H1 (cell line): Measurements from ENCODE around the gene MCEE. TPM values are rescaled to one million over a fixed set of nuclear protein-coding genes. Genes with fewer than 3 reads are reported as not detected.
A peak's percentile ranks its signal among the peaks of the same experiment; 100 is the strongest.

Experiments
- CTCF ChIA-PET: fragments of 300-600 bp; sonication (Branson Sonifier 250); formaldehyde crosslinking; loops from one replicate; lab custom pipeline; 2021; ENCODE audit not compliant: partially characterized antibody; lab: Charles Lee
- POLR2A ChIA-PET: fragments of 300-600 bp; sonication (Branson Sonifier 250); formaldehyde crosslinking; loops from one replicate; lab custom pipeline; 2021; ENCODE audit warnings: inconsistent platforms; ENCODE audit not compliant: partially characterized antibody; lab: Charles Lee
- DNase-seq, 2 experiments: peaks; one replicate each; pipeline versions ENCODE4 v3.0.0 to v3.0.0-alpha.2; 2010 to 2022; ENCODE audit warnings: low spot score in 2 of 2, low read depth in 1 of 2, mixed read lengths in 1 of 2
- FAIRE-seq: peaks from 2 replicates; lab custom pipeline; 2011; peaks lifted over from hg19 to GRCh38; lab: Jason Lieb, UNC
- H2AFZ ChIP-seq: 2 replicates; pipeline ENCODE4 v1.8.1; 2012; ENCODE audit warnings: low read length, inconsistent platforms
- H2AK5ac ChIP-seq: 2 replicates; pipeline ENCODE4 v1.6.1; 2013; ENCODE audit warnings: low read depth, low read length
- H2BK120ac ChIP-seq: replicated peaks from 2 replicates; pipeline ENCODE3; 2013; ENCODE audit warnings: low read depth, low read length, inconsistent platforms
- H2BK12ac ChIP-seq: 2 replicates; pipeline ENCODE4 v1.6.1; 2013; ENCODE audit warnings: low read depth, low read length
- H2BK15ac ChIP-seq: 2 replicates; pipeline ENCODE4 v1.6.1; 2013; ENCODE audit warnings: low read length
- H2BK20ac ChIP-seq: 2 replicates; pipeline ENCODE4 v1.6.1; 2013; ENCODE audit warnings: low read length
- H2BK5ac ChIP-seq: 2 replicates; pipeline ENCODE4 v1.6.1; 2013; ENCODE audit warnings: low read depth, low read length
- H3K14ac ChIP-seq: 2 replicates; pipeline ENCODE4 v1.6.1; 2013; ENCODE audit warnings: inconsistent platforms; ENCODE audit not compliant: insufficient read length
- H3K18ac ChIP-seq: 2 replicates; pipeline ENCODE4 v1.6.1; 2013; ENCODE audit warnings: low read length; ENCODE audit errors: extremely low read depth
- H3K23ac ChIP-seq: 2 replicates; pipeline ENCODE4 v1.6.1; 2013; ENCODE audit warnings: inconsistent platforms; ENCODE audit not compliant: insufficient read length
- H3K23me2 ChIP-seq: 2 replicates; pipeline ENCODE4 v1.6.1; 2013; ENCODE audit warnings: low read depth, low read length
- H3K27ac ChIP-seq: 2 replicates; pipeline ENCODE4 v1.6.1; 2011; ENCODE audit warnings: low read depth, low read length, inconsistent platforms
- H3K27me3 ChIP-seq, 4 experiments: replicated peaks in 1 of 4; 1 replicate in 1 of 4; 2 replicates in 3 of 4; pipeline versions ENCODE4 v1.6.1 to v1.8.1; 2011 to 2013; ENCODE audit warnings: low read length in 3 of 4, mild to moderate bottlenecking in 3 of 4, inconsistent platforms in 2 of 4, mixed read lengths in 2 of 4, moderate library complexity in 1 of 4; ENCODE audit not compliant: control insufficient read depth in 3 of 4, insufficient read depth in 3 of 4; ENCODE audit errors: extremely low read depth in 1 of 4
- H3K36me3 ChIP-seq, 4 experiments: 2 replicates each; pipeline versions ENCODE4 v1.6.1 to v1.8.1; 2011 to 2013; ENCODE audit warnings: mild to moderate bottlenecking in 4 of 4, low read length in 3 of 4, moderate library complexity in 2 of 4, control low read depth in 1 of 4, inconsistent platforms in 1 of 4; ENCODE audit not compliant: insufficient read depth in 4 of 4, control insufficient read depth in 2 of 4
- H3K4ac ChIP-seq: replicated peaks from 2 replicates; pipeline ENCODE3; 2013; ENCODE audit warnings: low read length, low read depth, mixed read lengths, inconsistent platforms; ENCODE audit not compliant: insufficient read length
- H3K4me1 ChIP-seq, 4 experiments: replicated peaks in 1 of 4; 1 replicate in 1 of 4; 2 replicates in 3 of 4; pipeline versions ENCODE4 v1.6.1 to v1.8.1; 2011 to 2013; ENCODE audit warnings: low read length in 3 of 4, inconsistent platforms in 2 of 4, mixed read lengths in 1 of 4; ENCODE audit not compliant: insufficient read depth in 4 of 4, control insufficient read depth in 3 of 4
- H3K4me2 ChIP-seq, 2 experiments: 2 replicates each; pipeline versions ENCODE4 v1.6.1 to v1.8.1; 2011 to 2013; ENCODE audit warnings: low read depth in 2 of 2, low read length in 2 of 2, control low read depth in 1 of 2, inconsistent platforms in 1 of 2, mild to moderate bottlenecking in 1 of 2; ENCODE audit not compliant: insufficient read depth in 1 of 2
- H3K4me3 ChIP-seq, 4 experiments: fragments of 200-600, 300-600 bp in 1 of 4; sonication (generic), shearing (Covaris generic), sonication (Bioruptor Twin) in 1 of 4; 2 replicates each; pipeline versions ENCODE4 v1.5.1 to v1.8.1; 2011 to 2016; ENCODE audit warnings: low read length in 4 of 4, low read depth in 3 of 4, control low read depth in 2 of 4, inconsistent platforms in 2 of 4, mild to moderate bottlenecking in 2 of 4, mixed read lengths in 1 of 4, moderate library complexity in 1 of 4; ENCODE audit not compliant: insufficient read depth in 2 of 4; ENCODE audit errors: extremely low read depth in 1 of 4
- H3K56ac ChIP-seq: replicated peaks from 2 replicates; pipeline ENCODE3; 2013; ENCODE audit warnings: low read depth, mild to moderate bottlenecking, mixed read lengths, low read length, inconsistent platforms; ENCODE audit not compliant: insufficient read length
- H3K79me1 ChIP-seq: 2 replicates; pipeline ENCODE4 v1.6.1; 2013; ENCODE audit warnings: low read depth, low read length, control low read depth
- H3K79me2 ChIP-seq, 2 experiments: 2 replicates each; pipeline versions ENCODE4 v1.6.1 to v1.8.1; 2012 to 2013; ENCODE audit warnings: low read length in 2 of 2, mild to moderate bottlenecking in 2 of 2, inconsistent platforms in 1 of 2; ENCODE audit not compliant: insufficient read depth in 2 of 2, control insufficient read depth in 1 of 2
- H3K9ac ChIP-seq, 4 experiments: replicated peaks in 1 of 4; 1 replicate in 1 of 4; 2 replicates in 3 of 4; pipeline versions ENCODE4 v1.6.1 to v1.8.1; 2011 to 2013; ENCODE audit warnings: low read depth in 3 of 4, low read length in 3 of 4, control low read depth in 2 of 4, mild to moderate bottlenecking in 2 of 4, moderate library complexity in 2 of 4, inconsistent platforms in 1 of 4; ENCODE audit errors: extremely low read depth in 1 of 4
- H3K9me3 ChIP-seq, 2 experiments: 2 replicates each; pipeline versions ENCODE4 v1.6.1 to v1.8.1; 2012 to 2013; ENCODE audit warnings: mild to moderate bottlenecking in 2 of 2, moderate library complexity in 2 of 2, control low read depth in 1 of 2, inconsistent platforms in 1 of 2, low read depth in 1 of 2, low read length in 1 of 2, mixed read lengths in 1 of 2; ENCODE audit not compliant: insufficient read depth in 2 of 2
- H4K20me1 ChIP-seq, 2 experiments: replicated peaks in 1 of 2; 2 replicates each; pipeline versions ENCODE3 to v1.8.1; 2011 to 2013; ENCODE audit warnings: inconsistent platforms in 2 of 2, low read length in 2 of 2, mild to moderate bottlenecking in 1 of 2; ENCODE audit not compliant: insufficient read depth in 2 of 2, control insufficient read depth in 1 of 2
- H4K5ac ChIP-seq: 2 replicates; pipeline ENCODE4 v1.6.1; 2013; ENCODE audit warnings: low read length, low read depth, mixed read lengths, inconsistent platforms; ENCODE audit not compliant: insufficient read length
- H4K8ac ChIP-seq: 2 replicates; pipeline ENCODE4 v1.8.0; 2013; ENCODE audit warnings: mild to moderate bottlenecking, moderate library complexity, low read length, inconsistent platforms; ENCODE audit not compliant: insufficient read depth; ENCODE audit errors: extremely low read depth
- H4K91ac ChIP-seq: replicated peaks from 2 replicates; pipeline ENCODE3; 2013; ENCODE audit warnings: low read length, mixed read lengths, inconsistent platforms; ENCODE audit not compliant: insufficient read length
- BRCA1 ChIP-seq: IDR thresholded peaks from 2 replicates; pipeline ENCODE4 v1.6.1; 2012; ENCODE audit warnings: low read depth, low read length, improper control_type of control experiment
- HDAC2 ChIP-seq, 2 experiments: fragments of 300-600 bp in 1 of 2; sonication (generic) in 1 of 2; IDR thresholded peaks; 2 replicates each; pipeline ENCODE4 v1.6.1; 2011 to 2012; ENCODE audit warnings: low read depth in 2 of 2, low read length in 2 of 2, mild to moderate bottlenecking in 2 of 2, moderate library complexity in 2 of 2, borderline replicate concordance in 1 of 2, inconsistent platforms in 1 of 2
- HDAC6 ChIP-seq: IDR thresholded peaks from one replicate; pipeline ENCODE4 v1.7.1; 2012; ENCODE audit warnings: low read depth, mild to moderate bottlenecking, inconsistent platforms, low read length, moderate library complexity
- KDM1A ChIP-seq: fragments of 200-600, 300-600 bp; sonication (generic); IDR thresholded peaks from 2 replicates; pipeline ENCODE4 v1.7.1; 2016; ENCODE audit warnings: mild to moderate bottlenecking, low read length, borderline replicate concordance
- KDM4A ChIP-seq: IDR thresholded peaks from one replicate; pipeline ENCODE4 v1.7.1; 2012; ENCODE audit warnings: low read depth, mild to moderate bottlenecking, moderate library complexity, low read length, inconsistent platforms; ENCODE audit not compliant: severe bottlenecking
- NANOG ChIP-seq: IDR thresholded peaks from 2 replicates; pipeline ENCODE4 v1.6.1; 2011; ENCODE audit warnings: low read length, low read depth, mild to moderate bottlenecking, inconsistent platforms; ENCODE audit not compliant: insufficient read depth, poor library complexity, severe bottlenecking
- POLR2A ChIP-seq, 2 experiments: IDR thresholded peaks; 1 replicate in 1 of 2; 2 replicates in 1 of 2; pipeline ENCODE4 v1.6.1; 2011; ENCODE audit warnings: low read depth in 2 of 2, low read length in 2 of 2, mild to moderate bottlenecking in 2 of 2; ENCODE audit errors: control extremely low read depth in 1 of 2
- SP1 ChIP-seq: IDR thresholded peaks from 2 replicates; pipeline ENCODE4 v1.6.1; 2011; ENCODE audit warnings: low read depth, low read length
- SP4 ChIP-seq: IDR thresholded peaks from 2 replicates; pipeline ENCODE4 v1.6.1; 2012; ENCODE audit warnings: low read length, inconsistent platforms
- WGBS, 2 experiments: shearing (Covaris generic) in 1 of 2; methylation state at CpG; one replicate each; pipeline versions ENCODE4 v1.1.6 to v1.1.7; 2013 to 2015; ENCODE audit warnings: low lambda C conversion rate in 2 of 2, mixed read lengths in 2 of 2, inconsistent platforms in 1 of 2, low coverage in 1 of 2, missing lambda C conversion rate in 1 of 2; ENCODE audit not compliant: insufficient replicate concordance in 2 of 2, insufficient coverage in 1 of 2, insufficient read length in 1 of 2; ENCODE audit errors: extremely low coverage in 1 of 2, missing lambda C conversion rate in 1 of 2; 5-methylcytosine and 5-hydroxymethylcytosine counted together
- polyA plus RNA-seq, 7 experiments: library from polyadenylated mRNA; depleted of rRNA in 3 of 7; stranded (reverse) in 5 of 7; unstranded in 2 of 7; fragments of >200 nt in 5 of 7; fragments of 200-250 nt in 2 of 7; gene quantifications; 1 replicate in 5 of 7; 2 replicates in 1 of 7; 4 replicates in 1 of 7; pipeline versions ENCODE4 v1.2.1 to v1.2.3, GENCODE V29; 2011 to 2013; ENCODE audit warnings: missing spikeins in 2 of 7, mixed read lengths in 2 of 7
- total RNA-seq: library from RNA; stranded (reverse); fragmentation: NEBNext Ultra II Directional; extraction: Animal tissue kit (Norgen Biotek cat#: 25700); gene quantifications from 2 replicates; pipeline ENCODE4 v1.2.1, GENCODE V29; 2021

The MCEE gene
- total and polyA plus RNA-seq, 2 of the 8 experiments (the other 6 are each of a cell fraction or from before 2014, with no cell fraction given) = 7.3 to 14.1 TPM

DNA sequence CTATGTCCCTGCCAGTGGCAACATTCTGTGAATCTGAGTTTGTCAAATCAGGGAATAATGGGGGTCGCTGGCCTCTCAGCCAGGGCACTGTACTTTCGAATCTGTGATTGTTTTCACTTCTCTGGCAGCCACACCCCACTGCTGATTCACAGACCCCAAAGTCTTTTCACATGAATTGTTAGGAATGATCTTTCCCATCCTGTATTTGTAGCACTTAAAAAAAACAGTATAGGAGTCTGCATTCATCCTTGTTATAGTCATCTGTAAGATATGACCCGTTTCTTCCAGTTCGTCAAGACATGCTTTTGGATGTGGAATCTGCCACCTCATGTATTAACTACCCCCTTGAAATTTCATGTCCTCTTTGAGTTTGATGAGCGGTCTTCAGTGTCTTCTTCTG lies 60.7 kb downstream of the MCEE start:
- Histone ChIP-seq H2BK120ac (no peak overlapping the region), H4K20me1 (peaks cover 0 to 5% of the 10 kb centered on the region in 2 experiments), H3K9me3 (no peaks in the 10 kb centered on the region), H3K27me3 (no peaks in the 10 kb centered on the region), H2BK20ac (no peak overlapping the region), H3K79me2 (peaks cover 3 to 23% of the 10 kb centered on the region in 2 experiments; a peak in 3 of 4 replicates), H3K4me1 (peaks cover 0 to 6% (median 1%) of the 10 kb centered on the region in 4 experiments; a peak in 4 of 7 replicates), H3K4me3 (peak overlapping the region; percentile 60 to 96 (median 82); a peak in 6 of 8 replicates), H3K9ac (peak overlapping the region in 2 of 4 experiments; percentile 53 to 72; a peak in 3 of 7 replicates), H3K18ac (no peak overlapping the region), H3K4ac (no peak overlapping the region), H3K23me2 (peaks cover 13% of the 10 kb centered on the region), H4K8ac (no peak overlapping the region), H2BK15ac (no peak overlapping the region), H3K4me2 (peak overlapping the region; percentile 88 to 94), H4K91ac (no peak overlapping the region), H2BK12ac (no peak overlapping the region), H3K56ac (no peak overlapping the region), H2BK5ac (no peak overlapping the region), H2AK5ac (no peak overlapping the region), H2AFZ (no peak overlapping the region), H3K23ac (no peak overlapping the region), H3K27ac (no peak overlapping the region), H3K36me3 (peaks cover 5 to 11% (median 9%) of the 10 kb centered on the region in 4 experiments; a peak in 6 of 8 replicates), H3K14ac (no peak overlapping the region), H3K79me1 (peaks cover 3% of the 10 kb centered on the region; the same call in 1 of the 2 replicates), H4K5ac (no peak overlapping the region)
- 77% methylated on average over 5 of the region's 5 CpGs; no CpG with 5 or more reads in 1 of the 2 experiments for WGBS, 2 experiments
- ChIA-PET CTCF (interaction anchor here (0.6 to 7.7 kb wide), 16 partner anchors 10 to 109 kb away, joined by 3 to 100 read pairs (median 4); partner anchors contain the start of gene ANKRD53), POLR2A (interaction anchor here (0.9 to 2.3 kb wide), 6 partner anchors 13 to 80 kb away, joined by 3 to 10 read pairs (median 5); partner anchors contain the start of genes MCEE and MPHOSPH10)
- FAIRE-seq (no peak), DNase-seq (no peak)
- TF ChIP-seq HDAC2 (IDR thresholded peaks at IDR 0.05; ENCODE audit: borderline replicate concordance in 1 of 2, low read depth in 2 of 2, low read length in 2 of 2) (no peak), BRCA1 (no peak), HDAC6 (no peak), SP4 (no peak), SP1 (no peak), NANOG (no peak), KDM1A (no peak), POLR2A (IDR thresholded peaks at IDR 0.05; ENCODE audit: control extremely low read depth in 1 of 2, low read depth in 2 of 2, low read length in 2 of 2) (no peak), KDM4A (no peak)
